ENCODE results near the gene CTSH. TPM values are rescaled to one million over a fixed set of nuclear protein-coding genes. Genes with fewer than 3 reads are reported as not detected.
A peak's percentile ranks its signal among the peaks of the same experiment; 100 is the strongest.

The CTSH gene
- total and polyA plus RNA-seq, 2 of the 13 experiments (the other 11 are each of a cell fraction or from before 2014, with no cell fraction given), result 265 to 653 TPM

GRCh38 chr15:78993257-78993930, 48.5 kb upstream of the CTSH start (continued):
- TF ChIP-seq ARID5B (CRISPR knock-in tag; IDR thresholded peaks at IDR 0.05) (no peak), MEIS1 (CRISPR knock-in tag; IDR thresholded peaks at IDR 0.05; ENCODE audit: borderline replicate concordance) (no peak), IRF2 (CRISPR knock-in tag; IDR thresholded peaks at IDR 0.05) (no peak), ZNF775 (CRISPR knock-in tag; IDR thresholded peaks at IDR 0.05; ENCODE audit: borderline replicate concordance) (no peak), ZNF441 (CRISPR knock-in tag; IDR thresholded peaks at IDR 0.05; ENCODE audit: borderline replicate concordance) (no peak), HDAC1 (CRISPR knock-in tag; IDR thresholded peaks at IDR 0.05) (no peak), FOXC1 (CRISPR knock-in tag; IDR thresholded peaks at IDR 0.05; ENCODE audit: borderline replicate concordance) (0 out of 2 replicates have a peak, but pooled peaks have one; percentile 17), ZNF75D (CRISPR knock-in tag; IDR thresholded peaks at IDR 0.05; ENCODE audit: borderline replicate concordance) (no peak), REST (IDR thresholded peaks at IDR 0.05; ENCODE audit: borderline replicate concordance in 1 of 2, low read depth in 1 of 2, low read length in 2 of 2) (no peak), NRL (CRISPR knock-in tag; IDR thresholded peaks at IDR 0.05; ENCODE audit: borderline replicate concordance) (no peak), BRD4 (CRISPR knock-in tag; IDR thresholded peaks at IDR 0.05) (0 out of 2 replicates have a peak, but pooled peaks have one; percentile 64), ZNF513 (CRISPR knock-in tag; conservative IDR thresholded peaks at IDR 0.05) (no peak), DNMT3B (CRISPR knock-in tag; conservative IDR thresholded peaks at IDR 0.05) (no peak), DRAP1 (CRISPR knock-in tag; IDR thresholded peaks at IDR 0.05) (no peak), ZBTB7A (CRISPR knock-in tag; IDR thresholded peaks at IDR 0.05) (no peak), HOXA3 (CRISPR knock-in tag; IDR thresholded peaks at IDR 0.05) (no peak), ZNF263 (CRISPR knock-in tag; IDR thresholded peaks at IDR 0.05) (no peak), TBX2 (CRISPR knock-in tag; IDR thresholded peaks at IDR 0.05; ENCODE audit: borderline replicate concordance) (no peak), FOXA1 (IDR thresholded peaks at IDR 0.05) (no peak), FOXA1 (CRISPR knock-in tag; IDR thresholded peaks at IDR 0.05) (no peak), SALL2 (CRISPR knock-in tag; IDR thresholded peaks at IDR 0.05) (peak; percentile 52; the same call in 1 of the 2 replicates)
